NCI-H446 treated with DMSO at 0.1 percent for 48 hours (cell line): ENCODE results near the gene CDK14.
"Not testable (repeated sequence)": the region's sequence is repeated elsewhere in the genome, so short reads cannot be mapped to it uniquely, and the experiment has no call there.

Source experiments
- DNase-seq: peaks from one replicate; lab custom pipeline; 2025; lab: John Stamatoyannopoulos, UW

The CDK14 gene

DNA sequence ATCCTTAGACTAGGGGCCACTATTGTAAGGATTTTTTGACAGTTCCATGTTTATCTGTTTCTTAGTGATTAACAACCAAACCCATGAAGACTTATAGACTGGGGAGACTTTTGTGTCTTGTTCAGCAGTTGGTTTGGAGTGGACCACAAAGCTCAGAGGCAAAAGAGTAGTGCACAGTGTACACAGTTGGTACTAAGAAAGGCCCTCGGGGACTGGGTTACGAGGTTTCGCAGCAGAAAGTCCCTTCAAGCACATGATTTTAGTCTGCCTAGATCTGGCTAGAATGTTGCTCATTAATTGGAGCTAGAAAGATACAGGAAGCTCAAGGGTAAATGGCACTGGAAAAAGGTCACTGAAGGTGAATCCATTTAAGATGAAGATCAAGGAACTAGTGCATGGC is 35.4 kb downstream of the CDK14 start:
- no peak for DNase-seq

GRCh38 chr7:90639683-90640082 is 43.6 kb downstream of the CDK14 start:
- not testable (repeated sequence) for DNase-seq

DNA sequence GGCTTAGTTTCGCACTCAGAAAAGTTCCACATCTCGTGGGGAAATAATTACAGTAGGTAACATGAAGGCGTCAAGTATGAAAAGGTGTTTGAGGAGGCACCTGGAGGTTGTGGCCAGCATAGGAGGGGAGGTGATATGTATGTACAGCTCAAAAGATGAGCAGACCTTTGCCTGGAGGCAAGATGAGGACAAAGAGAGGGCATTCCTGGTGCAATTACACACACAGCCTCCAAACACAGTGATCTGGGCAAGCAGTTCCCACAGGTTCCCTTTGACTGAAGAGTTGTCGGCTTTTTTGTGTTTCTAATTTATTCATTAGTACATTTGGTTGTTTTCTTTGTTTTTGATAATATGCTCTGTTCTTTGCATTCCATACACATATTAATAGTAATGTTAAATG is 46.9 kb downstream of the CDK14 start:
- no peak for DNase-seq

DNA sequence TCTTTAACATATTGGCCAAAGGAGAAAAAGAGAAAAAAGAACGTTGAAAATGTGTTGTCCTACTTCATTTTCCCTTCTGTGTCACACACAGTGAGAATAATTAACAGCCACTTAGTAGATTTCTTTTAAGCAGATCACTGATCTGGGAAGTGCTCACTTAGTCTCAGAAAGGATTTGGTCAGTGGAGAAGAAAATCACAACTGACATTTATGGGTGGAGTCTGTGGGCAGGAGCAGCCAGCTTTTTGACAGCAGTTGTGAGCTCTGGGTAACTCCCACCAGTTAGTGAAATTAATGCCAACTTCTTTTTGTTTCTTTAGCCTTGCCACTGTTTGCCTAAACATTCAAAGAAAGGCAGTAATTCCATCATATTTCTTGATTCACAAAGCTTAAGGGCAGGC is 49.7 kb downstream of the CDK14 start:
- no peak for DNase-seq

GRCh38 chr7:90648107-90648506 is 52.0 kb downstream of the CDK14 start:
- DNase-seq, result no peak

GRCh38 chr7:90648834-90649233 is 52.7 kb downstream of the CDK14 start:
- no peak for DNase-seq

DNA sequence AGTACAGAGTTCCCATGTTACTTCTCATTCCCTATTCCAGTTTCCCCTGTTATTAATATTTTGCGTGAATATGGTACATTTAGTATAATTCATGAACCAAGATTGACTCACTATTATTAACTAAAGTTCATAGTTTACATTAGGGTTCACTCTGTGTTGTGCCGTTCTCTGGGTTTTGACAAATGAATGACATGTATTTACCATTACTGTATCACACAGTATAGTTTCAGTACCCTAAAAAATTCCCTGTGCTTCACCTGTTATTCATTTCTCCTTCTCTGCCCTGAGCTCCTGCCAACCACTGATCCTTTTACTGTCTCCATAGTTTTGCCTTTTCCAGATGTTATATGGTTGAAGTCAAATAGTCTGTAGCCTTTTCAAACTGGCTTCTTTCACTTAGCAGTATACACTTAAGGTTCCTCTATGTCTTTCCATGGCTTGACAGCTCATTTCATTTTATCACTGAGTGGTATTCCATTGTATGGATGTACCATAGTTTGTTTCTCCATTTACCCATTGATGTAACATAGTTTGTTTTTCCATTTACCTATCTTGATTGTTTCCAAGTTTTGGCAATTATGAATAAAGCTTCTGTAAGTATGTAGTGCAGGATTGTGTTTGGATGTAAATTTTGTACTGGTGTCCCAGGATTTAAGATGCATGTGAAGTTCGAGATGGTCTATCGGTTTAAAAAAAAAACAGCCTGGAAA is 58.8 kb downstream of the CDK14 start:
- no peak for DNase-seq

- no peak for DNase-seq
Observed at GRCh38 chr7:90655566-90655965, 59.4 kb downstream of the CDK14 start.

GRCh38 chr7:90657481-90657880 is 61.4 kb downstream of the CDK14 start:
- no peak for DNase-seq

DNA sequence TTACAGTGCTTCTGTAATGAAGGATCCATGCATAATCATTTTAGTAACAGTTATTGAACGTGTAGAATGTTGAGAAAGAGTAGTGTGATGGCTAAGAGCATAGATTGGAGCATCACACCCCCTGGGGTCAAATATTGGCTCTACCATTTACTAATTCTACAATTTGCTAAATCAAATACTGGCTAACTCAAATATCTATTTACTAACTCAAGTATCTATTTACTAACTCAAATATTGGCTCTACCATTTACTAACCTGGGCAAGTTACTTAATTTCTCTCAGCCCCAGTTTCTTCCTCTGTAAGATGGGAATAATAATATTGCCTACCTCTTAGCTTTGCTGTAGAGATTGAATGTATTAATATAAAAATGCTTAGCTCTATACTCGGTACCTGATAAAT is 64.0 kb downstream of the CDK14 start:
- DNase-seq, result no peak

DNA sequence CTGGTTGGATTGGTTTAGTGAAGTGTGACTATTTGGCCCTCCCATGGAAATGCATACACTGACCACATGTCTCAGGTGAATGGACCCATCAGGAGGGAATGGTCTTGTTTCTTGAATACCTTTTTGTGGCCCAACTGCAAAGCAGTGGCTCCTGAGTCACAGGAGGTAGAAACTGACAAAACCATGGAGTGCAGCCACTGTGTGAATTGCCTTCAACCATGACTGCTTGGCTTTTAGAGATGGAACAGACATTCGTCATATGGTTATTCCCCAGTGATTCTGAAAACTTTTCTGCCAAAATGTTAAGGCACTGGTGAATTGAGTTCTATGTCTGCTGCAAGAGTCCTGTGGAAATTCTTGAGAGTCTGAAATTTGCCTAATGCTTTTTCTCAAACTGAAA is 64.7 kb downstream of the CDK14 start:
- DNase-seq, result no peak

GRCh38 chr7:90661290-90662151 is 65.4 kb downstream of the CDK14 start:
- peak; percentile 32 for DNase-seq

DNA sequence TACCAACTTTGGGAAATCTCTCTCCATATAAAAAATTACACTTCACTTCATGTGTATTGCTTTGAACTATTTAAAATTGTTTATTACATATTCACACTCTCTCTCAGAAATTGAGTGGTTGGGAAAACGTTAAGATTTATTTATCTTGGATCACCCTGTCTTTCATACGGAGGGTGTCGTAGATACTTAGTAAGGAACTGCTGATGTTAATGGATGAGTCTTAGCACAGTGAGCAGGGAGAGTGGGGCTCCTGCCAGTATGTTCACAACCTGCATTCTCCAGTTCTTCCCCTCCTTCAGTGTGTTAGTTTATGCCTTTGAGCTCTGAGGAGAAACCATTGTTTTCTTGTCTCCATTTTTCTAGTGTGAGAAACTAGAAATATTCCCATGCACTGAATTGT is 67.1 kb downstream of the CDK14 start:
- DNase-seq, result no peak

DNA sequence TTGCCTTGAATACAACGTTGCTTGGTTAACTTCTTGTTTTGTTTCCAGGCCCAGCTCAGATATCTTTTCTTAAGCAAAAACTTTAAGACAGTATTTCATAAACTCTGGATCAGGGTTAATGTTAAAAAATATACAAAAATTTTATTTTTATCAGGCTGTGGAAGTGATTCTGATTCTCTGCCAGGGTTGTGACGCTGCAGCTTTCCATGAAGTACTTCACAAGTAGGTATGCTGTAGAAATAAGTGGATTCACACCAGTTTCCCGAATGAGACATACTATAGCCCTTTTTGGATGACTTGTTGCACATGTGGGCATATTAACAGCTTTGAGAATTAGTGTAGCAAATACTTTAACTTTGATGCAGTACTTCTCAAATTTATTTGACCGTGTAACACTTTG is 70.1 kb downstream of the CDK14 start:
- no peak for DNase-seq

DNA sequence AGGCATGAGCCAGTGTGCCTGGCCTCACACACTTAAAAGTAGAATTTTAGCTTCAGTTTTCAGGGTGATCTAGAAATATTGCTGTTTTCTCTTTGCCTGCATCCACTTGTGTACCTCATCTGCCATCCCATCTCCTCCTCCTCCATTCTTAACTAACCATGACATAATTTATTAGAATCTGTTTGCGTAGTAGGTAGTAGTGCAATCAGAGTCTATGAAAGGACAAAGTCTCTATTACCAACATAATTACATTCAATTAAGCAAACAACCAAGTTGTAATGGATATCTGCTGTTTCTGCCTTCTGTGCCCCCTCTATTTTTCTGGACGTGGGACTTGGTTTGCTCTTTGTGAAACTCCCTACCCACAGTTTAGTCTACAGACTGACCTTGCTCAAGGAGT is 72.9 kb downstream of the CDK14 start:
- DNase-seq, result no peak

DNA sequence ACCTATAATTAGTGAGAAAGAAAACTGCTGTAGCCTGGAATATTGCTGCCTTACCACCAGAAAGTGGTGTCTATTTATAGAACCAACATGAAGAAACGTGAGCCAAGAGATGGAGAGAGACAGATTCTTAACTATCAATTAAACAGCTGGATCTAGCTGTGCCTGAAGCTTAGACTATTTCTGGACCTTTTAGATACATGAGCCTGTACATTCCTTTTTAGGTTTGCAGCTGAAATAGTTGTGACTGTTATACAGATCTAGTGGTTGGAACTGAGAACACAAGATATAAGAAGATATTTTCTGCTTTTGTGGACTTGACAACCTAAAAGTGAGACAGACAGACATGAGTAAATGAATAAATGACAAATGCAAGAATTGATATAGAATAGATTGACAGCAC is 73.4 kb downstream of the CDK14 start:
- no peak for DNase-seq

GRCh38 chr7:90671571-90671970 is 75.5 kb downstream of the CDK14 start:
- DNase-seq, result no peak

DNA sequence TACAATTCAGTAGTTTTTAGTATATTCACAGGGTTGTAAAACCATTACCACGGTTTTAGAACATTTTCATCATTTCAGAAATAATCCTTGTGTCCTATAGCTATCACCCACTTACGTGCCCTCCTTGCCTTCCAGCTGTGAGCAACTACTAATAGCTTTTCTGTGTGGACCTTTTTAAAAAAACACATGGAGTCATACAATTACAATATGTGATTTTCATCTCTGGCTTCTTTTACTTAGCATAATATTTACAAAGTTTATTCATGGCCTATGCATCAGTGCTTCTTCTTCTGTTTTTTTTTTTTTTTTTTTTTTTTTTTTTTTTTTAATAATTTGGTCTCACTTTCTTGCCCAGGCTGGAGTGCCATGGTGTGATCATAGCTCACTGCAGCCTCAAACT is 76.1 kb downstream of the CDK14 start:
- no peak for DNase-seq

DNA sequence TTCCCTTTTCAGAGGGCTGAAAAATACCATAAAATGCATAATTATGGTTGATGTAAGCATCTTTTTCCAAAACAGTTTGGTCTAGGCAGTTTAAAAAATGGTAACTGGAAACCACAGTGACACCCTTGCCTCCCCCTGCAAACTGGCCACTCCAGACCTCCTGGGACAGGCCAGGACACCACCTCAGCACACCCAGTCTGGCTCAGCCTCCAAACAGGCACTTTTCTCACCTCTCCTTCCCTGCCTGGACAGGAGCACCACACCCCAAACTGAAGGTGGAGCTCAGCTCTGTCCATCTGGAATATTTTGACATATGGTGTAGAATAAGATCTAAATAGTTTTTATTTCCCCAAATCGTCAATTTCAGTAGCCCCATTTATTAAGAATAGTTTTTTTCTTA is 78.5 kb downstream of the CDK14 start:
- no peak for DNase-seq

- DNase-seq, result no peak
Observed at GRCh38 chr7:90675982-90676381, 79.9 kb downstream of the CDK14 start.

GRCh38 chr7:90677486-90678404 is 81.6 kb downstream of the CDK14 start:
- no peak for DNase-seq

GRCh38 chr7:90678986-90679385 is 82.9 kb downstream of the CDK14 start:
- DNase-seq, result no peak

DNA sequence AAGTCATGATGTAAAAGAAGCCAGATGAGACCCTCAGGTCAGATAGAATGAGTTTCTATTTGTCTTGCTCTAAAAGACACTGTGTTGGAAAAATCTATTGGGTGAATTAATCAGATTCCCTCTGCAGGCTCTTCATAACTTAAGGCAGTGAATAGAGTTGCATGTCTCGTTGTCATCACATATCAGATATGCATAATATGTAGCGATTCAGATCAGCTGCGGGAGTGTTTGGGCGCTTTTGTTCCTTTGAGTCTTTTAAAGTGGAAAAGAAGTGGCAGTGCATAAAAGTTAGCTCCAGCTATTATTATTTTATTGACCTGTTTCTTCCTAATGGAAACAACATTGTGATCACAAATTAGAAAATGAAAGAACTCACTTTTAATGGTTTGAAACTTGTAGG is 84.4 kb downstream of the CDK14 start:
- no peak for DNase-seq
